NCI-H2227 treated with DMSO at 0.1 percent for 48 hours (cell line): ENCODE data around the gene CAMSAP2.
A peak's percentile ranks its signal among the peaks of the same experiment; 100 is the strongest.
"Not testable (repeated sequence)": the region's sequence is repeated elsewhere in the genome, so short reads cannot be mapped to it uniquely, and the experiment has no call there.

Experiments
- DNase-seq: peaks from one replicate; lab custom pipeline; 2025; lab: John Stamatoyannopoulos, UW

CAMSAP2 gene

DNA sequence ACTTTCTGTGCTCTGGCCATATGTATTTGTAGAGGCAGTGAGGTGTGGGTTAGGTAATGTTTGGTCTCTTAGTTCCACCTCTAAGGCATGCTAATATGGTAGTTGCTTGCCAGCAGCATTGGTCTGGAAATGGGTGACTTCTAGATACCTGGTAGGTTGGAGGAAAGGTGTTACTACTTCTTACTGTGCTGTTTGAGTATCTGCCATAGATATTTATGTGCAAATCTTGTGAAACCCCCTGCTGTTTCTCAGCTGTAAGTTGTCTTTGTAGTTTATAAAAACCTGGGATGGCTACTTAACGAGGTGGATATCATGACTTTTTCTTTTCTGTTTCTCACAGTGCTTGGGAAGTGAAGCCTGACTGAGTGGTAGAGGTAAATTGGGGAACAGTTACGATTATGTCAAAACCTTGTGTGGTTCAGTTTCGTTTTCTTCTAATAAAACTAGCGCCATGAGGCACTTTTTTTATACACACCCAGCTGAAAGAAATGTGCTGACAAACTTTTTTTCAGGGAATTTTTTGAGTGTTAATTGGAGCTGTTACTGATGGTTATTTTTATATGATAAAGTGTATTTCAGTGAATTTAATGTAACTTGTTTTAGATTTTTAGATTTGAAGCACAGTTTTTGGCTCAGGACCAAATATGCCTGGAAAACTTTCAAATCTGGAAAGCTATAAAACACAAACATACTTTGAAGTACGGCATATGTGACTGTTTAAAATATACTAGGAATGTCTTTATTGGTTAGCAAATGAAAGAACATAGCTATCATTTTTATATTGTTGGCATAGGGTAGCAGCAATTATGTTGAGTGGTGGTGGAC is 42.1 kb downstream of the CAMSAP2 start:
- no peak for DNase-seq

- no peak for DNase-seq
Observed at GRCh38 chr1:200783926-200784325, 45.2 kb downstream of the CAMSAP2 start.

- no peak for DNase-seq
Observed at GRCh38 chr1:200784576-200784975, 45.9 kb downstream of the CAMSAP2 start.

DNA sequence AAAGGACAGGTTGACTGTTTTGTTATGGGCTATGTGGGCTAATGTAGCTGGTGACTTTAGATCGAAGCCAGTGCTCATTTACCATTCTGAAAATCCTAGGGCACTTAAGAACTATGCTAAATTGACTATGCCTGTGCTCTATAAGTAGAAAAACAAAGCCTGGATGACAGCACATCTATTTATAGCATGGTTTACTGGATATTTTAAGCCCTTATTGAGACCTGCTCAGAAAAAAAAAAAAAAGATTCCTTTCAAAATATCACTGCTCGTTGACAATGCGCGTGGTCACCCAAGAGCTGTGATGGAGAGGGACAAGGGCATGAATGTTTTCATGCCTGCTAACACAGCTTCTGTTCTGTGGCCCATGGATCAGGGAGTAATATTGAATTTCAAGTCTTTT is 48.1 kb downstream of the CAMSAP2 start:
- DNase-seq: no peak

DNA sequence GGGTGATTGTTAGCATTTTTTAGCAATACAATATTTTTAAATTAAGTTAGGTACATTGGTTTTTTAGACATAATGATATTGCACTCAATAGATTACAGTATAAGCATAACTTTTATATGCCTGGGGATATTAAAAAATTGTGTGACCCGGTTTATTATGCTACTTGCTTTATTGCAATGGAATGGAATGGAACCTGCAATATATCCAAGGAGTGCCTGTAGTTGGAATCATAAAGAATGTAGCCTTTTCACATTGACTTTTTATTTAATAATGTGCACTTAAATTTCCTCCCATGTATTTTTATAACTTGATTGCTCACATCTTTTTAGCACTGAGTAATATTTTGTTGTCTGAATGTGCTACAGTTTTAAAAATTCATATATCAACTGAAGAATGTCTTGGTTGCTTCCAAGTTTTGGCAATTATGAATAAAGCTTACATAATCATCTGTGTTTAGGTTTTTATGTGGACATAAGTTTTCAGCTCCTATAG is 49.2 kb downstream of the CAMSAP2 start:
- no peak for DNase-seq

DNA sequence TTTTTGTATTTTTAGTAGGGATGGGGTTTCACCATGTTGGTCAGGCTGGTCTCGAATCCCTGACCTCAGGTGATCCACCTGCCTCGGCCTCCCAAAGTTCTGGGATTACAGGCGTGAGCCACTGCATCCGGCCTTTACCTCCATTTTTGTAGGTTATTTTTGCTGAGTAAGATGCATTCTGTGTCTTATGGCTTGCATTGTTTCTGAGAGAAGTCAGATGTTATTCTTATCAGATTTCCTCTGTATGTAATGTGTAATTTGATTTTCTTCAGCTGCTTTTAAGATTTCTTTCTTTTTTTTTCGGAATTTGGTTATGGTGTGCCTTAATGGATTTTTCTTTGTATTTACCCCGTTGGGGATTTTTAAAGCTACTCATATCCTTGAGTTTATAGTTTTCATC is 52.3 kb downstream of the CAMSAP2 start:
- not testable (repeated sequence) for DNase-seq

- no peak for DNase-seq
Observed at GRCh38 chr1:200793677-200794076, 55.0 kb downstream of the CAMSAP2 start.

DNA sequence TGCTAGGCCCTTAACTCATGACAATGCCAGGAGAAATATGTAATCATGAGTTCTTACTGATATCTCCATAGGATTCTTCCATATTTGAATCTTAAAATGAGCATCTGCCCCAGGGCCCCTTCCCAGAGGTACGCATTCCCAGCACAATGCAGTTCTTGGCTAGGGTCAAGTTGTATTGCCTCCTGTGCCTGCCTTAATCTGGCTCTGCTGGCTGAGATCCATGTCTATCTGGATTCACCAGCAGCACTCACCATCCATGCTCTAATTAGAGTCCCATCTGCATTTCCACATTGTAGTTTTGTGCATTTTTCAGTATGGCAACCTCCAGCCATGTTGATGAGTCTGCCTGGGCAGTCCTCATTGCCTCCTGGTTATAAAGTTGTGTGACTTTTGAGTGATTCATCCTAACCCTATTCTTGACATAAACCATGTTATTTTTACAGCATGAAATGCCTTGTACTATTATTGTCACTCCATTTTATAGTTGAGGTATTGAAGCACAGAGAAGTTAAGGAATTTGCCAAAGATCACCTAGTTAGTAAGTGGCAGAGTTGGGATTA is 55.9 kb downstream of the CAMSAP2 start:
- DNase-seq: no peak

DNA sequence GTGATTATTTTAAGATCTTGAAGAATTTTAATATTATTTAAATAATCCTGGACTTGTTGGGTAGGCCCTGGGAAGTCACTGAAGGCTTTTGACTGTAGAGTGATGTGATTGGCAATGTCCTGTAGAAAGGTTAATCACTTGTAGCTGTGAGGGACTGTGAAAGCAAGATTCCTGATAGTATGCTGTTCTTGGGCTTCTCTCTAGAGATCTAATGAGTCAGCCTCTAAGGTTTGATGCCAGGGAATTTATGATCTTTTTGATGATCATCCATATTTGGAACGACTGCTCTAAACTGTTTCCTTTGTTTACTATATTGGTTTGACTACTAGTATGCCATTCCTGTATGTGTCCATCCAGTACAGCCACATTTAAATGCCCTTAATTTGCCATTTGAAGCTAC is 56.5 kb downstream of the CAMSAP2 start:
- no peak for DNase-seq

DNA sequence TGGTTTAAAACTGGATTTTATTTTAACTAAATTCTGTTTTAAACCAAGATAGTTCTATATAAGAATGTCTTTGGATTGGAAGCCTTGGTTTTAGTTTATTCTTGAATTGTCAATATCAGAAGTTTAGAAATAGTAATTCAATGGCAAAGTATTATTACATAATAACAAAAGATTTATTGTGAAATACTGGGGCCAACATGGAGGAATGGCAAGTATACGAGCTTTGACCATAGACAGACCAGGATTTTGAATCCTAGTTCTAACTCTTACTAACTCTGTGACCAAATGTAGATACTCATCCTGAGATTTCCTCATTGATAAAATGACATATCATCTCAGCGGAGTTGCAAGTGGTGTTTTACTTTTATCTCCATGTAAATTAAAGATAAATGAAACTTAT is 63.3 kb downstream of the CAMSAP2 start:
- DNase-seq: no peak

- peak; percentile 62 for DNase-seq
Observed at GRCh38 chr1:200802865-200803512, 64.3 kb downstream of the CAMSAP2 start.

GRCh38 chr1:200805719-200806118 is 67.0 kb downstream of the CAMSAP2 start:
- DNase-seq: no peak

- DNase-seq: no peak
Observed at GRCh38 chr1:200808846-200809245, 70.2 kb downstream of the CAMSAP2 start.

DNA sequence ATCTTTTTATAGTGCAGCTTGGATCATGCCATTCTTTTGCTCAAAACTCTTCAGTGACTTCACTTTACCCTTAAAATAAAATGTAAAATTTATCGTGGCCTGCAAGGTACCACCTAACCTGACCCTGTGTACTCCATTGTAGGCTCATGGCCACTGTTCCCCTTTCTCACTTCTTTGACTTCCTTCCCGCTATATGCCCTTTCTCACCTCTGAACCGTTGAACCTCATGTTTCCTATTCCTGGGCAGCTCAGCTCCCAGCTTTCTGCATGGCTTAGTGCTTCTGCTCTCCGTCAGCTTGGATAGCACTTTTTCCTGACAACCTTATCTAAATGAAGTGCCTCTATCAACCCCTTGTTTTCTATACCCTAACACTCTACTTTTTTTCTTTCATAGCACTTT is 73.0 kb downstream of the CAMSAP2 start:
- no peak for DNase-seq

GRCh38 chr1:200816624-200817224 is 78.0 kb downstream of the CAMSAP2 start:
- not testable (repeated sequence) for DNase-seq

- no peak for DNase-seq
Observed at GRCh38 chr1:200818248-200818647, 79.6 kb downstream of the CAMSAP2 start.

- no peak for DNase-seq
Observed at GRCh38 chr1:200819726-200820125, 81.0 kb downstream of the CAMSAP2 start.

GRCh38 chr1:200831091-200831490 is 92.4 kb downstream of the CAMSAP2 start:
- DNase-seq: peak; percentile 79

- no peak for DNase-seq
Observed at GRCh38 chr1:200834383-200834782, 95.7 kb downstream of the CAMSAP2 start.

DNA sequence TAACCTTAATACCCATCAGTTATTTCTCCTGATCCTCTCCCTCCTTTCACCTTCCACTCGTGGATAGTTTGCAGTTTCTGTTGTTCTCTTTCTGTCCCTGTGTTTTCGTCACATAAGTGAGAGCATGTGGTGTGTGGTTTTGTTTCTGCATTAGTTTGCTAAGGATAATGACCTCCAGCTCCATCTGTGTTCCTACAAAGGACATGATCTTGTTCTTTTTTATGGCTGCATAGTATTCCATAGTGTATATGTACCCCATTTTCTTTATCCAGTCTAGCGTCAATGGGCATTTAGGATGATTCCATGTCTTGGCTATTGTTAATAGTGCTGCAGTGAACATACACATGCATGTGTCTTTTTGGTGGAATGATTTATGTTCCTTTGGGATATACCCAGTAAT is 97.5 kb downstream of the CAMSAP2 start:
- DNase-seq: no peak

DNA sequence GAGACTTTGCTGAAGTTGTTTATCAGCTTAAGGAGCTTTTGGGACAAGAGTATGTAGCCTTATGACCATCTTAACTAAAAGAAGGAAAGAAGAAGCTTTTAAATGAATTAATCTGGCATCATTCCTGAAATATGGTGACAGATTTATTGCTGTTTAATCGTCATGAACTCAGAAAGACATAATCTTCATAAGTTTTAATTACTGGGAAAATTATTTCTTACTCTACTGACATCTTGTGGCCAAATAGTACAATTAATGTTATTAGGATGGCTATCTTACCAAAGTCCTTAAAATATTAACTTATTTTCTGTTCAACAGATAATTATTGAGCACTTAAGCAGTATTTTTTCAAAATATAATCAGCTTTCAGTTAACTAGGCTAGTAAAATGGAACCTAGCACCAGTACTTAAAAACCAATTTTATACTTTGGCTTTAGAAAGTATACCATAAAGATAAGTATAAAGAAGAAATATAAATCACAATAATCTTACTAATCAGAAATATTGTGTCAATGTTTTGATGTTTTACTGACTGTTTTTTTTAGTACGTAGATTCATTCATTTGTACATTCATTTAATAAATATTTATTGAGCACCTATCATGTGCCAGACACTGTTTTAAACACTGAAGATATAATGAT is 99.4 kb downstream of the CAMSAP2 start:
- DNase-seq: peak; percentile 3
